K562 (cell line): Measurements from ENCODE around the gene IL25. TPM values are rescaled to one million over a fixed set of nuclear protein-coding genes. Genes with fewer than 3 reads are reported as not detected.

Experiments
- ATAC-seq: fragments of 200-7000 bp; cut with Tn5 transposase; 3 replicates; pipeline ENCODE4 v1.9.1; 2020; ENCODE audit warnings: moderate library complexity
- BruUV-seq: library from RNA; stranded (reverse); fragments of 400-500 nt; replicated peaks from 2 replicates; lab custom pipeline; 2021; lab: Mats Ljungman, UMichigan
- CTCF ChIA-PET: fragments of 300-600 bp; formaldehyde crosslinking; extraction: SDS; loops from one replicate; lab custom pipeline; 2021; ENCODE audit warnings: low intra/inter-chr PET ratio; lab: Yijun Ruan, JAX
- POLR2A ChIA-PET: fragments of 300-600, 350-650 bp; sonication (Branson Sonifier 250); formaldehyde crosslinking; extraction: SDS; loops from one replicate; lab custom pipeline; 2021; ENCODE audit warnings: antibody characterized with exemption, inconsistent platforms; lab: Yijun Ruan, JAX
- DNase-seq, 4 experiments: peaks; one replicate each; pipeline versions ENCODE4 v3.0.0 to v3.0.0-alpha.2; 2011 to 2018; ENCODE audit warnings: low spot score in 3 of 4, mixed read lengths in 3 of 4; ENCODE audit errors: extremely low read depth in 1 of 4
- FAIRE-seq: peaks from 2 replicates; lab custom pipeline; 2011; peaks lifted over from hg19 to GRCh38; lab: Jason Lieb, UNC
- H2AFZ ChIP-seq: 2 replicates; pipeline ENCODE4 v1.6.0; 2011; ENCODE audit warnings: low read depth, low read length, control low read depth, inconsistent platforms
- H3K27ac ChIP-seq: fragments of 200-600 bp; 3 replicates; pipeline ENCODE4 v1.8.0; 2011; ENCODE audit warnings: low read depth, mild to moderate bottlenecking, control low read depth, inconsistent platforms, low read length, moderate library complexity, mixed read lengths; ENCODE audit errors: extremely low read depth
- H3K27me3 ChIP-seq, 2 experiments: fragments of 300-600 bp in 1 of 2; 2 replicates in 1 of 2; 3 replicates in 1 of 2; pipeline versions ENCODE4 v1.6.0 to v1.8.0; 2011; ENCODE audit warnings: inconsistent platforms in 2 of 2, low read length in 2 of 2, mild to moderate bottlenecking in 1 of 2, mixed read lengths in 1 of 2, moderate library complexity in 1 of 2; ENCODE audit not compliant: control insufficient read depth in 2 of 2, insufficient read depth in 2 of 2
- H3K36me3 ChIP-seq: fragments of 300-600 bp; 3 replicates; pipeline ENCODE4 v1.8.0; 2011; ENCODE audit warnings: mild to moderate bottlenecking, low read length, inconsistent platforms; ENCODE audit not compliant: control insufficient read depth, insufficient read depth
- H3K4me1 ChIP-seq, 2 experiments: fragments of 200-600 bp in 1 of 2; replicated peaks in 1 of 2; 2 replicates in 1 of 2; 3 replicates in 1 of 2; pipeline versions ENCODE4 v1.5.1 to v1.8.0; 2011; ENCODE audit warnings: inconsistent platforms in 2 of 2, low read length in 2 of 2, mild to moderate bottlenecking in 1 of 2, mixed read lengths in 1 of 2, moderate library complexity in 1 of 2; ENCODE audit not compliant: control insufficient read depth in 2 of 2, insufficient read depth in 2 of 2
- H3K4me2 ChIP-seq: 2 replicates; pipeline ENCODE4 v1.6.1; 2011; ENCODE audit warnings: low read length, control low read depth, inconsistent platforms, mixed read lengths; ENCODE audit not compliant: insufficient read depth
- H3K4me3 ChIP-seq: fragments of 200-600 bp; sonication (generic), shearing (Covaris generic); 2 replicates; pipeline ENCODE4 v1.5.1; 2016; ENCODE audit warnings: control low read depth, inconsistent platforms
- H3K79me2 ChIP-seq: fragments of 200-600 bp; 3 replicates; pipeline ENCODE4 v1.8.0; 2011; ENCODE audit warnings: low read length, inconsistent platforms; ENCODE audit not compliant: control insufficient read depth, insufficient read depth
- H3K9ac ChIP-seq, 2 experiments: 2 replicates each; pipeline versions ENCODE4 v1.6.0 to v1.6.1; 2011; ENCODE audit warnings: low read depth in 2 of 2, low read length in 2 of 2, control low read depth in 1 of 2, inconsistent platforms in 1 of 2, mild to moderate bottlenecking in 1 of 2, mixed read lengths in 1 of 2; ENCODE audit not compliant: insufficient read depth in 1 of 2
- H3K9me1 ChIP-seq: one replicate; pipeline ENCODE4 v1.6.0; 2011; ENCODE audit warnings: inconsistent platforms, mild to moderate bottlenecking, low read length, moderate library complexity; ENCODE audit not compliant: control insufficient read depth, insufficient read depth
- H3K9me3 ChIP-seq: replicated peaks from 2 replicates; pipeline ENCODE4 v1.5.1; 2011; ENCODE audit warnings: low read depth, low read length, inconsistent platforms; ENCODE audit not compliant: control insufficient read depth, insufficient read depth
- H4K20me1 ChIP-seq: replicated peaks from 2 replicates; pipeline ENCODE4 v1.6.1; 2011; ENCODE audit warnings: low read length, inconsistent platforms, mixed read lengths; ENCODE audit not compliant: control insufficient read depth, insufficient read depth
- BRCA1 ChIP-seq, 2 experiments: fragments of 450-650 bp in 1 of 2; sonication (generic) in 1 of 2; formaldehyde crosslinking in 1 of 2; IDR thresholded peaks; 2 replicates each; pipeline versions ENCODE4 v1.5.0 to v1.6.1; 2017 to 2020; ENCODE audit warnings: mild to moderate bottlenecking in 1 of 2, missing genetic modification reagents in 1 of 2
- CHAMP1 ChIP-seq: fragments of 450-650 bp; IDR thresholded peaks from 2 replicates; pipeline ENCODE4 v1.6.1; 2016; ENCODE audit warnings: mild to moderate bottlenecking
- CSDE1 ChIP-seq, 2 experiments: fragments of 450-650 bp; IDR thresholded peaks; 2 replicates each; pipeline ENCODE4 v1.6.1; 2016; ENCODE audit warnings: mild to moderate bottlenecking in 1 of 2
- IRF9 ChIP-seq: fragments of 450-650 bp; IDR thresholded peaks from 2 replicates; pipeline ENCODE4 v1.6.1; 2016; ENCODE audit warnings: missing biosample characterization, missing genetic modification characterization
- NELFE ChIP-seq: IDR thresholded peaks from 2 replicates; pipeline ENCODE4 v1.6.1; 2011; ENCODE audit warnings: mild to moderate bottlenecking; ENCODE audit not compliant: insufficient read depth, insufficient read length
- SNIP1 ChIP-seq: fragments of 450-650 bp; IDR thresholded peaks from 2 replicates; pipeline ENCODE4 v1.7.1; 2017; ENCODE audit warnings: low read depth, mild to moderate bottlenecking
- SREBF2 ChIP-seq: sonication (generic); formaldehyde crosslinking; IDR thresholded peaks from 2 replicates; pipeline ENCODE4 v1.4.0; 2020; ENCODE audit warnings: mild to moderate bottlenecking, missing genetic modification reagents
- XRCC3 ChIP-seq: fragments of 450-650 bp; IDR thresholded peaks from 2 replicates; pipeline ENCODE4 v1.6.1; 2017; ENCODE audit warnings: mild to moderate bottlenecking, moderate library complexity
- ZNF3 ChIP-seq: fragments of 250-450 bp; sonication (Bioruptor Pico); IDR thresholded peaks from 2 replicates; pipeline ENCODE4 v1.5.0; 2021; ENCODE audit warnings: mild to moderate bottlenecking, moderate library complexity
- ZNF76 ChIP-seq: fragments of 250-450 bp; sonication (Bioruptor Pico); IDR thresholded peaks from 2 replicates; pipeline ENCODE4 v1.4.0; 2020; ENCODE audit warnings: mild to moderate bottlenecking, moderate library complexity, borderline replicate concordance
- WGBS: fragments of 100-300 bp; shearing (Covaris generic); methylation state at CpG from one replicate; pipeline ENCODE4 v1.1.6; 2016; ENCODE audit warnings: low coverage, mixed read lengths; ENCODE audit not compliant: insufficient coverage; ENCODE audit errors: missing lambda C conversion rate; 5-methylcytosine and 5-hydroxymethylcytosine counted together
- in situ Hi-C: fragments of 300-500 bp; cut with MboI; formaldehyde crosslinking; loops from 4 replicates; pipeline ENCODE4 v1.15.0; 2018; ENCODE audit warnings: inconsistent platforms, mixed read lengths
- intact Hi-C: fragments of 100-400 bp; cut with micrococcal nuclease; formaldehyde crosslinking; loops from 2 replicates; pipeline ENCODE4 v1.14.2; 2022
- polyA plus RNA-seq, 8 experiments: library from polyadenylated mRNA; depleted of rRNA in 4 of 8; stranded (reverse) in 5 of 8; unstranded in 3 of 8; fragments of >200 nt; fragmentation: Nextera tagmentation in 2 of 8; fragmentation: Illumina TruSeq in 1 of 8; extraction: Ambion mirVana in 2 of 8; extraction: Trizol in 1 of 8; gene quantifications; 2 replicates each; pipeline versions ENCODE4 v1.2.1 to v1.2.3, GENCODE V29; 2011 to 2014; ENCODE audit warnings: inconsistent platforms in 1 of 8, missing spikeins in 1 of 8
- total RNA-seq, 7 experiments: library from RNA; depleted of rRNA in 6 of 7; stranded (reverse); fragments of >200 nt in 6 of 7; fragmentation: Illumina TruSeq in 2 of 7; extraction: Trizol in 2 of 7; gene quantifications; 2 replicates each; pipeline versions ENCODE4 v1.2.1 to v1.2.3, GENCODE V29; 2011 to 2021; ENCODE audit warnings: low replicate concordance in 1 of 7

Gene IL25
- total and polyA plus RNA-seq, 9 of the 15 experiments (the other 6 are each of a cell fraction or from before 2014, with no cell fraction given) = not detected

- no peak for TF ChIP-seq ZNF76
- no peak for TF ChIP-seq NELFE
- TF ChIP-seq, all 486 proteins: peak for 0
Measured at GRCh38 chr14:23353433-23353780, 19.2 kb upstream of the IL25 start (continued).

GRCh38 chr14:23354990-23355389 is 17.6 kb upstream of the IL25 start:
- H3K4me2 ChIP-seq = no peak overlapping the region
- no peak for FAIRE-seq
- no peak for TF ChIP-seq ZNF3 (CRISPR knock-in tag)
- TF ChIP-seq SREBF2 (CRISPR knock-in tag) = no peak
- TF ChIP-seq SNIP1 = no peak
- no peak for TF ChIP-seq IRF9 (tag)
- no peak for TF ChIP-seq CSDE1 (IDR thresholded peaks at IDR 0.05)
- TF ChIP-seq BRCA1 (IDR thresholded peaks at IDR 0.05) = no peak
- no peak for TF ChIP-seq BRCA1 (CRISPR knock-in tag; IDR thresholded peaks at IDR 0.05)
- TF ChIP-seq XRCC3 = no peak
- no peak for TF ChIP-seq CHAMP1
- peaks cover 0 to 13% of the 10 kb centered on the region in 2 experiments; a peak in 3 of 5 replicates for H3K4me1 ChIP-seq
- 7% methylated on average over 6 of the region's 6 CpGs for WGBS
- no peaks in the 10 kb centered on the region for H3K9me1 ChIP-seq
- intact Hi-C loops (no loop called here), in situ Hi-C loops (no loop called here)
- BruUV-seq = no TSS peak
- no peak for ATAC-seq
- H4K20me1 ChIP-seq = no peaks in the 10 kb centered on the region; the same call in 1 of the 2 replicates
- H2AFZ ChIP-seq = no peak overlapping the region
- H3K36me3 ChIP-seq = no peaks in the 10 kb centered on the region
- no peak overlapping the region for H3K9ac ChIP-seq
- POLR2A ChIA-PET = interaction anchor here (0.7 kb wide), 1 partner anchor 9 kb away, joined by 3 read pairs; no protein-coding TSS in a partner anchor
- no peak overlapping the region for H3K4me3 ChIP-seq
- H3K79me2 ChIP-seq = no peaks in the 10 kb centered on the region
- DNase-seq = no peak
- CTCF ChIA-PET = no interaction called here
- no peak overlapping the region for H3K27ac ChIP-seq
- H3K27me3 ChIP-seq = peaks cover 17 to 53% of the 10 kb centered on the region in 2 experiments
- no peaks in the 10 kb centered on the region for H3K9me3 ChIP-seq
